GM18507 (cell line): ENCODE data around the gene FDX1.

ENCODE experiments used
- DNase-seq: peaks from one replicate; pipeline ENCODE4 v3.0.0; 2011; ENCODE audit warnings: low read depth; ENCODE audit not compliant: insufficient read length; ENCODE audit errors: extremely low spot score
- FAIRE-seq: peaks from 2 replicates; lab custom pipeline; 2011; peaks lifted over from hg19 to GRCh38; lab: Jason Lieb, UNC

Gene FDX1

GRCh38 chr11:110493346-110493745 lies 63.6 kb downstream of the FDX1 start:
- DNase-seq, result no peak
- no peak for FAIRE-seq

DNA sequence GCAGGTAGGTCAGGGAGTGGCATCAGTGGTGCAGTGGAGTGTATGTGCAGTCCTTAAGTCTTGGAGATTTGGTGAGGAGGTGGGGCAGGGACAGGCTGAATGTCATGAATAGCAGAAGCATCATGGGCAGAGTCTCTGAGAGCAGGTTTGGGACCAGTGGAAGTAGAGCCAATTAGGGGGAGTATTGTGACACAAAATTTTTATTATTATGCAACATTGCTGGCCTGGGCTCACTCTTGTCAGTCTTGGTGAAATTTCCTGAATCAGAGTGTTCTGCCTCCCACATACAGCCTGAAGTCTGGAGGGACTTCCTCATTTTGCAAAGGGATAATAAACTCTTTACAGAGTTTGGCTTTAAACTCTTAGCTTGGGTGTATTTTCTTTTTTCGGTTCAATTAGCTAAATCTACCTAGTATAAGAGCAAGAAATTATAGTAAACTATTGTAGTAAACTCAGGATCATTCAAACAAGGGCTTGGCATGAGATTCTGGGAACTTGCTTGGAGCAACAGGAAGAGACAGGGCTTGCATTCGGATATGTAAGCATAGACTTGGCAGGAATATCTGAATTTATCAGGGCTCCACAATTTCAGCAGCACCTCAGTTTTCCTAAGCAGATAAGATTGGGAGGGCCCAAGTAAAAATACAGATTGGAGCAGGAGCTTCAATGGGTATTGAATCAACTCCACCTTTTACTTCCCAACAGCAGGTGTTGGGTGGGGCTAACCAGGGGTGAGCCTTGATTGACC lies 67.7 kb downstream of the FDX1 start:
- DNase-seq (no peak), FAIRE-seq (no peak)

DNA sequence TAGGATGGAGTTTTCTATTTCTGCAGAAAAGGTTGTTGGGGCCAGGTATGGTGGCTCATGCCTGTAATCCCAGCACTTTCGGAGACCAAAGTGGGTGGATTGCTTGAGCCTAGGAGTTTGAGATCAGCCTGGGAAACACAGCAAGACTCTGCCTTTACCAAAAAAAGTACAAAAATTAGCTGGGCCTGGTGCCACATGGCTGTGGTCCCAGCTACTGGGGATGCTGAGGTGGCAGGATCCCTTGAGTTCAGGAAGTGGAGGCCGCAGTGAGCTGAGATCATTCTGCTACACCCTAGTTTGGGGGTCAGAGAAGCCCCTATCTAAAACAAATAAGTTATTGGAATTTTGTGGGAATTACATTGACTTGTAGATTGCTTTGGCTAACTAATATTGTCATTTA lies 71.7 kb downstream of the FDX1 start:
- no peak for FAIRE-seq
- DNase-seq, result no peak

GRCh38 chr11:110505528-110506284 lies 76.0 kb downstream of the FDX1 start:
- FAIRE-seq (no peak), DNase-seq (no peak)

- DNase-seq, result no peak
- no peak for FAIRE-seq
These were observed 77.6 kb downstream of the FDX1 start for GRCh38 chr11:110507328-110507727.

DNA sequence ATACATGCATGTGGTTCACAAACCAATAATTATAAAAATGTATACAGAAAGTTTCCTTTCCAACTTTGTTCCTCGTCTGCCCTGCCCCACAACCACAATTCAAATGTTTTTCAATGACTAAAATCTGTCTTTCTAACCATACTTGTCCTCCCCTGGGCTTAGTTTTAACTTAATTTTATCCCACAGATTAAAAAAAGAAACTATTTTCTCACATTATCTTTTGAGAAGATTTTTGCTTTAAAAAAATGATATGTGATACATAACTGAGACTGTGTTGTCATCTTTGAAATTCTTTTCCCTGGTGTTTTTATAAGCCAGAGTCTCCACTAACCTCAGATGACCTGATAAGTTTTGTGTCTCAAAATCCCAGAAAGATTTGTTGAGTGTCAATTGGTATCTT lies 79.0 kb downstream of the FDX1 start:
- no peak for DNase-seq
- no peak for FAIRE-seq

- FAIRE-seq, result no peak
- no peak for DNase-seq
These were observed 79.7 kb downstream of the FDX1 start for GRCh38 chr11:110509472-110509871.

- DNase-seq (no peak), FAIRE-seq (no peak)
These were observed 82.3 kb downstream of the FDX1 start for GRCh38 chr11:110512026-110512425.

GRCh38 chr11:110513259-110513801 lies 83.6 kb downstream of the FDX1 start:
- FAIRE-seq, result no peak
- no peak for DNase-seq

GRCh38 chr11:110513846-110514437 lies 84.2 kb downstream of the FDX1 start:
- DNase-seq (no peak), FAIRE-seq (no peak)
